Hematopoietic multipotent progenitor cell treated with erythropoietin and hydrocortisone succinate and interleukin-3 and kit ligand, for 17 days (in vitro differentiated cells): ENCODE results near the gene KHK.

Source experiments
- DNase-seq: peaks from one replicate; pipeline ENCODE4 v3.0.0-alpha.2; 2015; ENCODE audit warnings: low spot score

Gene KHK

DNA sequence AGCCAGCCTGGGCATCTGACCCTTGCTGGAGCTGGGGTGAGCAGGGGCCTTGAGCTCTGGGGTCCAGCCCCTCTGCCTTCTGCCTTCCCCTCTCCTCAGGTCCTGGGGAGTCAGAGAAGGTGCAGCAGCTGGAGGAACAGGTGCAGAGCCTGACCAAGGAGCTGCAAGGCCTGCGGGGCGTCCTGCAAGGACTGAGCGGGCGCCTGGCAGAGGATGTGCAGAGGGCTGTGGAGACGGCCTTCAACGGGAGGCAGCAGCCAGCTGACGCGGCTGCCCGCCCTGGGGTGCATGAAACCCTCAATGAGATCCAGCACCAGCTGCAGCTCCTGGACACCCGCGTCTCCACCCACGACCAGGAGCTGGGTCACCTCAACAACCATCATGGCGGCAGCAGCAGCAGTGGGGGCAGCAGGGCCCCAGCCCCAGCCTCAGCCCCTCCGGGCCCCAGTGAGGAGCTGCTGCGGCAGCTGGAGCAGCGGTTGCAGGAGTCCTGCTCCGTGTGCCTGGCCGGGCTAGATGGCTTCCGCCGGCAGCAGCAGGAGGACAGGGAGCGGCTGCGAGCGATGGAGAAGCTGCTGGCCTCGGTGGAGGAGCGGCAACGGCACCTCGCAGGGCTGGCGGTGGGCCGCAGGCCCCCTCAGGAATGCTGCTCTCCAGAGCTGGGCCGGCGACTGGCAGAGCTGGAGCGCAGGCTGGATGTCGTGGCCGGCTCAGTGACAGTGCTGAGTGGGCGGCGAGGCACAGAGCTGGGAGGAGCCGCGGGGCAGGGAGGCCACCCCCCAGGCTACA is 4.4 kb upstream of the KHK start:
- DNase-seq: no peak

DNA sequence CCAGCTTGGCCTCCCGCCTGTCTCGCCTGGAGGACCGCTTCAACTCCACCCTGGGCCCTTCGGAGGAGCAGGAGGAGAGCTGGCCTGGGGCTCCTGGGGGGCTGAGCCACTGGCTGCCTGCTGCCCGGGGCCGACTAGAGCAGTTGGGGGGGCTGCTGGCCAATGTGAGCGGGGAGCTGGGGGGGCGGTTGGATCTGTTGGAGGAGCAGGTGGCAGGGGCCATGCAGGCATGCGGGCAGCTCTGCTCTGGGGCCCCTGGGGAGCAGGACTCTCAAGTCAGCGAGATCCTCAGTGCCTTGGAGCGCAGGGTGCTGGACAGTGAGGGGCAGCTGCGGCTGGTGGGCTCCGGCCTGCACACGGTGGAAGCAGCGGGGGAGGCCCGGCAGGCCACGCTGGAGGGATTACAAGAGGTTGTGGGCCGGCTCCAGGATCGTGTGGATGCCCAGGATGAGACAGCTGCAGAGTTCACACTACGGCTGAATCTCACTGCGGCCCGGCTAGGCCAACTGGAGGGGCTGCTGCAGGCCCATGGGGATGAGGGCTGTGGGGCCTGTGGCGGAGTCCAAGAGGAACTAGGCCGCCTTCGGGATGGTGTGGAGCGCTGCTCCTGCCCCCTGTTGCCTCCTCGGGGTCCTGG is 3.7 kb upstream of the KHK start:
- DNase-seq: no peak

DNA sequence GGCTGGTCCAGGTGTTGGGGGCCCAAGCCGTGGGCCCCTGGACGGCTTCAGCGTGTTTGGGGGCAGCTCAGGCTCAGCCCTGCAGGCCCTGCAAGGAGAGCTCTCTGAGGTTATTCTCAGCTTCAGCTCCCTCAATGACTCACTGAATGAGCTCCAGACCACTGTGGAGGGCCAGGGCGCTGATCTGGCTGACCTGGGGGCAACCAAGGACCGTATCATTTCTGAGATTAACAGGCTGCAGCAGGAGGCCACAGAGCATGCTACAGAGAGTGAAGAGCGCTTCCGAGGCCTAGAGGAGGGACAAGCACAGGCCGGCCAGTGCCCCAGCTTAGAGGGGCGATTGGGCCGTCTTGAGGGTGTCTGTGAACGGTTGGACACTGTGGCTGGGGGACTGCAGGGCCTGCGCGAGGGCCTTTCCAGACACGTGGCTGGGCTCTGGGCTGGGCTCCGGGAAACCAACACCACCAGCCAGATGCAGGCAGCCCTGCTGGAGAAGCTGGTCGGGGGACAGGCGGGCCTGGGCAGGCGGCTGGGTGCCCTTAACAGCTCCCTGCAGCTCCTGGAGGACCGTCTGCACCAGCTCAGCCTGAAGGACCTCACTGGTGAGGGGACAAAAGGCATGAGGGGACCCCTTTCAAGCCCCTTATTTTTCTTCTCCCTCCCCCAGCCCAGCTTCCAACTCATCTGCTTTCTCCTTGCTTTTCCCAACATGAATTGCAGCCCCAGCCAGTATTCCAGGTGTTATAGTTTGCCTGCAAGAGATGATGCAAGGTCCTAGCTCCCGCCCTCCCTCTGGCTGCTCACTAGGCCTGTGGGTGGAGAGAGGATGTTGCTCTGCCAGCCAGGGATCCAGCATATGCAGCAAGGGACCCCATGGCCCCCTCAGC is 2.9 kb upstream of the KHK start:
- no peak for DNase-seq

DNA sequence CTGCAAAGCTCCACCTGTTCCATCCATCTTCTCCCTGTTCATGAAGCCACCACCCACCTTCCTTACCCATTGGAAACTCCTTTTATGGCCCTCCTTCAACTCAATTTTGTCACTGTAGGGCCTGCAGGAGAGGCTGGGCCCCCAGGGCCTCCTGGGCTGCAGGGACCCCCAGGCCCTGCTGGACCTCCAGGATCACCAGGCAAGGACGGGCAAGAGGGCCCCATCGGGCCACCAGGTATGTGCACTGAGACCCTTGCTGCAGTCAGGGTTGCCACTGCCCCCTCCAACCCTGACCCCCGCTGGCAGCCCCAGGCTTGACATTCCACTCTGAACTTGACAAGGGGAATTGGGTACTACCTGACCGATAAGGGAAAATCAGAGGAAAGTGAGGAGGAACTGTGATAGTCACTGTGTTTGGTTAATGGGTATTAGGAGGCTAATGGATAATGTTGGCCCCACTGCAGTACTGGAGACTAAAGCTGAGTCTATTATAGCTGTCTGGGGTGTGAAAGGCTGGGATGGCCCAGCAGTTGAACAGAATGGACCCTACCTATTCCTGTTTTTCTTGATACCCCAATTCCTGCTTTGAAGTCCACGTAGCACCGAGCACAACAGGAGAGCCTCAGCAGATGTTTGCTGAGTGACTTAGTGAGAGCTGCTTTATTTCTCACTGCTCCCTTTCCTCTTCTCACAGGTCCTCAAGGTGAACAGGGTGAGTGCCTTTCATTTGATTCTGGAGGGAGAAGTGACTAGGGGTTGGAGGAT is 2.1 kb upstream of the KHK start:
- no peak for DNase-seq

DNA sequence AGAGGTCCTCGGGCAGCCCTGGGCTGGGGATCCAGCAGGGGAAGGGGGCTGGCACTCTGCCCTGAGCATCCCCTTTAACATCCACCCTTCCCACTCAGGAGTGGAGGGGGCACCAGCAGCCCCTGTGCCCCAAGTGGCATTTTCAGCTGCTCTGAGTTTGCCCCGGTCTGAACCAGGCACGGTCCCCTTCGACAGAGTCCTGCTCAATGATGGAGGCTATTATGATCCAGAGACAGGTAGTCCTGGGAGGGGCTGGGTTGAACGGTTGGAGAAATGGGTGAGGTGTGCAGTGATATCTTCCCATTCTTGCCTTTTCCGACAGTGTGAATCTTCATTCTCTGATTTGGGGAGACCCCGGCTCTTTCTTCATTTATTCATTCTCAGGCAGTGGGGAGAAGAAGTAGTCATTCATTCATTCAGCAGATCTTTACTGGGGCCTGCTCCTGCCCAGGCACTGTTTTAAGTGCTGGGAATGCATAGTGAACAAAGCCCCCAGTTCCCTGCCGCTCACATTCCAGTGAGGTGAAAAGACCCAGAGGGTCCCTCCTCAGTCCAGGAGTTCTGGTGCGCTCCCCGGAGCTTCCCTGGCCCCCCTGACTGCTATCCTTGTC is 1.4 kb upstream of the KHK start:
- DNase-seq: no peak

DNA sequence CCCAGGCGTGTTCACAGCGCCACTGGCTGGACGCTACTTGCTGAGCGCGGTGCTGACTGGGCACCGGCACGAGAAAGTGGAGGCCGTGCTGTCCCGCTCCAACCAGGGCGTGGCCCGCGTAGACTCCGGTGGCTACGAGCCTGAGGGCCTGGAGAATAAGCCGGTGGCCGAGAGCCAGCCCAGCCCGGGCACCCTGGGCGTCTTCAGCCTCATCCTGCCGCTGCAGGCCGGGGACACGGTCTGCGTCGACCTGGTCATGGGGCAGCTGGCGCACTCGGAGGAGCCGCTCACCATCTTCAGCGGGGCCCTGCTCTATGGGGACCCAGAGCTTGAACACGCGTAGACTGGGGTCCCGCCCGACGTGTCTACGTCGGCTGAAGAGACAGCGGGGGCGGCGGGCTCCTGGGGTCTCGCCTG is 891 bp upstream of the KHK start:
- peak; percentile 44 for DNase-seq

DNA sequence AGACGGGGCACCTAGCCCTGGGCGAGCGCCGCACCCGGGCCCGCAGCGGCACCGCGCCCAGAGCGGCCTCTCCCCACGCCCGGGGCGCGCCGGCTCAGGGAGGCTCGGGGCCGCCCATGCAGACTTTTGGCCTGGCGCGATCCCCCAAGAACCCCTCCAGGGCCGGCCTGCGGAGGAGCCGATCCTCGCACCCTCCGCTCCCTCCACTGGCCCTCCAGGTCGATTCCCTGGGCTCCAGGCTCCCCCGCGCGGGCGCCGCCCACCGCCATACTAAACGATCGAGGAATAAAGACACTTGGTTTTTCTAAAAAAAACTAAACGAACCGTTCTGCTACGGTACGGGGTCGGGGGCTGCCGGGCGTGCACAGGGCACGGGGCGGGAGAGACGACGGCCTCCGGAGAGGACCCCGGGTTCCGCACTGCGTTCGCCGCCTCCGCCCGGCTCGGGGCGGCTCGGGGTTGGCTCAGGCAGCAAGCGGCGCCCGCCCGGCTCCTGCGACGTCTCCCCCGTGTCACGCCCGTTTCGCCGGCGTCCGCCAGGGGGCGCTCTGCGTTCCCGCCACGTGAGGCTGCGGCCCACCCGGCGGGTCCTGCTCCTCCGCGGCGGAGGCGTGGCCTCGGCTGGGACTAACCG is 365 bp upstream of the KHK start:
- DNase-seq: peak; percentile 92

DNA sequence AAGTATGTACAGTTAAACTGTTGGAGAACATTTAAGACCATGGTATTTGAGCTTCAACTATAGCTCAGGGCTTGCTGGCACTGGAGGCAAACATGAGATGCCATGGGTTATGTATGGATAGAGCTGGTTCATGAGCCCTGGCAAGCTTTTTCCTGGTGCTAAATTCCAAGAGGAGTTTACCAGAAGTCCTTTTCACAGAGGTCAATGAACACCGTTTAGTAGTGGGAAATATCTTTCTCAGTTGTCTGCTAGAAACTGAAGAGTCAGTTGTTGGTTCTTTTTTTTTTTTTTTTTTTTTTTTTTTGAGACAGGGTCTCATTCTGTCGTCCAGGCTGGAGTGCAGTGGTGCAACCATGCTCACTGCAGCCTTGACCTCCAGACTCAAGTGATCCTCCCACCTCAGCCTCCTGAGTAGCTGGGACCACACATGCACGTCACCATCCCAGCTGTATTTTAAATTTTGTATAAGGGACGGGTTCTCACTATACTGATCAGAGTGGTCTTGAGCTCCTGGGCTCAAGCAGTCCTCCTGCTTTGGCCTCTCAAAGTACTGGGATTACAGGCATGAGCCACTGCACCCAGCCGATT is 1.3 kb downstream of the KHK start:
- DNase-seq: no peak

DNA sequence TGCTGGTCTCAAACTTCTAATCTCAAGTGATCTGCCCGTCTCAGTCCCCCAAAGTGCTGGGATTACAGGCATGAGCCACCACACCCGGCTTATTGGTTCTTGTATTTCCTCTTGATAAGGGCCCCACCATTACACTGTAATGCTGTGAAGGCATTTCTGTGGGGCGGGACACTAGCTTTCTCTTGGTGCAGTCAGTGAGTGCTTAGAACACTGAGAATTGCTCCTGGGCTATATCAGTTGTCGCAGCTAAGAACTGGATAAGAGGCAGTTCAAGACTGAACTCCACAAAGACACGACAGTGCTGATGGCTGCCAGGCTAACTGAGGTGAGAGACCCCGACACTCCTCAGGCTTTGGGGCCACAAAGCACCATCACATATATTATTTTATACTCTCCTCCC is 2.1 kb downstream of the KHK start:
- no peak for DNase-seq

DNA sequence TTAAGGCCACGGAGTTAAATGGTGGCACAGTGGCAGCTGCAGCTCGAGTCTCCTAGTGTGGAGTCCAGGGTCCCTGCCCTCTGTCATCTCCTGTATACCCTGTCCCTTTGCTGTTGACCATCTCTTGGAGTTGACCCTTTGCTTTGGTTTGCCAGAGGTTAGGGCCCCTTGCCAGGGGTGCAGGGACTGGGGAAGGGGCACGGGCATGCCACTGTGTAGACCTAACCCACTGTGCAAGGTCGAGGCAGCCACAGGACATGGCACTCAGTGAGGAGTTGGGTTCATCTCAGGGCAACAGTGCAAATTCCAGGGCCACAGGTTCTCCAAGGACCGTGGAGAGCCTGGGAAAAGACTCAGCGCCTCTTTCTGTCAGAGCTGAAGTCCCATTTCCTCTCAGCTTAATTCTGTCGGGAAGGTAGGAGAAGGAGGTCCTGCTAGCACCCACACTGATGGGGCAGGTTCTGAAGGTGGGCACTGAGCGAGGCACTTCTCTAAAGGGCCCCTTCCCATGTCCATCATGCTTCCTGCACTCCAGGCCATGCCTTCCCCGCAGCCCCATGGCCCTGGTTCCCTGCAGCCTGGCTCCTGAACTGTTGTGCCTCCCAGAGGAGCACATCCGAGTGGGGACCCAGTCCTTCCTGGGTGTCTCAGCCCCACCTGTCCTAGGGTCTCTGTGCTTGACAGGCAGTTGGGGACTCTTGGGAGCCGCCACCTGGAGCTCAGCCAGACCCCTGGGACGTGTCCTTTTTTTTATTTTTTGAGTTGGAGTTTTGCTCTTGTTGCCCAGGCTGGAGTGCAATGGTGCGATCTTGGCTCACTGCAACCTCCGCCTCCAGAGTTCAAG is 2.8 kb downstream of the KHK start:
- DNase-seq: no peak

DNA sequence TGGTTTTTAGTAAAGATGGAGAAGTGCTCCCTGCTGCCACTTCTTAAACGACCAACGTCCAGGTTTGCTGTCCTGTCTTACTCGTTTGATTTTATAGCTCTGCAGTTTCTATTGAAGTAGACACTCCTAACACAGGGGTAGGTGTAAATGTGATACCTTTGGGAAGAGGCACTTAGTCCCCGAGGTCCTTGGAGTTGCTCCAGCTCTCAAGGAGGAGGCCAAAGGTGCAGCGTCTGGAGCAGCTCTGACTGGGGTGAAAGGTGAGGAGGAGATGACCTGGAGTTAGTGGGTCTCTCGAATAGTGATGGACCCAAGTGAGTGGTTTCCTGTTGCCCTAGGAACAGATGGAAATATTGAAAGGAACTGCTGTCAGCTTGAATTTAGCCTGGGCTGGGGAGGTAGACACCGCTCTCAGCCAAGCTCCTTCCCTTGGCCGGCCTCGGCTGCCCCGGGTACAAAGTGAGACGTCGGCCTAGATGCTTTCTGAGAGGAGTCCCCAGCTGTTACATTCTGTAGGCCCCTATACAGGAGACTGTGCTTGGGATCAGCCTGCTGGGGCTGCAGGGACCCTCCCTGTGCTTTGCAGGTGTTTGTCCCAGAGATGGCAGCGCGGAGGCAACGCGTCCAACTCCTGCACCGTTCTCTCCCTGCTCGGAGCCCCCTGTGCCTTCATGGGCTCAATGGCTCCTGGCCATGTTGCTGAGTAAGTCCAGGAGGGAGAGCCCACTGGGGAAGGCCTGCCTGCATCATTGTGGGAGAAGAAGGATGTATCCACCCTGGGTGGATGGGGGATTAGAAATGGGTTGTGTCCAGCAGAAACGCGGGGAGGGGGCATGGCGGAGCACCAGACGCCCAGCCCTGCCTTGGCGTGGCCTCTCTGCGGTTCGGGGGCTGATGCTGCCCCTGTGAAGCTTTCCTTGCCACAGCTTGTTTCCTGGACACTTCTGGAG is 5.4 kb downstream of the KHK start:
- no peak for DNase-seq

DNA sequence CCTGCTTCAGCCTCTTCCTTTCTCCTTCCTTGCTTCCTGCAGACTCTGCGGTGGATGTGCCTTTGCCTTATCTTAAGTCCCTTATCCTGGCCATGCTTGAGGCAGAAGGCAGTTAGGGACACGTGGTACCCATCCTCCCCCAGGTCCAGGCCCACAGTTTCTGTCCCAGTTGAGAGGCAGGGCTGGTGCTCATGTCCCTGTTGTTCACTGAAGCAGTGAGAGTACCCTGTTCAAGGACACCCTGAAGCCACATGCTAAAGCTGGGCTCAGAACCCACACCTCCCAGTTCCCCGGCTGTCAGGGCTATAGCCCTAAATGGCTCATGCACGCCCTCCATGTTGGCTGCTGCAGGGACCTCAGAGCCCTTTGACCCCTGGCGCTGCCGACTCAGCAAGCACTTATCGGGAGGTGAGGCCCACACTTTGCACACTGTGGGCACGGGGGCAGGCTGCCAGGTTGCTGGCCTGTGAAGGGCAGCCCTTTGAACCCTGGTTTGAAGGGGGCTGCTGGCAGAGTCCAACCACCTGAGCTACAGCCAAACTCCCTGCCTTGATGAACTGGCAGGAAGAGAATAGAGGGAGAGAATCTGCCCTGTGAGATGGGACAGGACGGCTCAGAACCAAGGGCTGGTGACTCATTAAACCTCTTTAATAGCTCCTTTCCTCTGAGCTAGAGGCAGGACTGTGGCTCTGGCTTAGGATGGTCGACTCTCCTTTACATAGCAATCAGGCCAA is 6.3 kb downstream of the KHK start:
- DNase-seq: no peak

DNA sequence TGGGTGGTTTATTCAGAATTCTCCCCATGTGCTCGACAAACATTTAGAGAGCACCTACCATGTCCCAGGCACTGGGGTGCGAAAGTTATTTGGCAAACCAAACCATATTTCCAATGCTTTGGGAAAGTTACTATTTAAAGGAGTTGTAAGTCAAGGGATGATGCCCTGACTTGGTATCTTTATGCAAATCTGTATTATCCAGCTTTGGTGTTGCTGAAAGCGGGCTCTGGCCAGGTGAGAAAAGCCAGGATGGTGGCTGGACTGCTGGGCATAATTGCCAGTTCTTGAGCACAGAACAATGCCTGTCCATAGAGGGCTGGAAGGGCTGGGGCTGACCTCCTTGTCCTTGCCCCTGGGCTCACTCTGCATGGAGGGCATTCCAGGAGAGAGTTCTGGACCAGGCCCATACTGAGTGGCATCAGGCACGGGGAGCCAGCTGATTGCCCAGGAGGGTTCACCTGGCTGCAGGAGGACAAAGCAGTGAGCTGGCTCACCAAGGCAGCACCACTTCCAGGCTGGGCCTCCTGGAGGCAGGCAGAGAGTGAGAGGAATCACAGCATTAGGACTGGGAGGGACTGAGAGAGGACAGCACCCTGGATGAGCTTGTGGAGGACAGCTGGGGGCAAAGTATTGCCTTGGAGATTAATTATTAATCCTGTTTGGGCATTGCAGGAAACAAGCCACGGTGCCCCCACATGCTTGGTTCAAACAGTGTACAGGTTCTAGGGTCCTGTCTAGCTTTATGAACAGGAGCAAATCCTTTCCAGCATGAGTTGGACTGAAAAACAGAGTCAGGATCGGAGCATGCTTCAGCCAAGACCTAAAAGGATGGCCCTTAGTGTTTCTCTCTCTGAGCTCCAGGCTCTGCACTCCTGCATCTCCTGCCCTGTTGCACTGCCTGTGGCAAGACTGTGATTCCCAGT is 7.1 kb downstream of the KHK start:
- DNase-seq: no peak

DNA sequence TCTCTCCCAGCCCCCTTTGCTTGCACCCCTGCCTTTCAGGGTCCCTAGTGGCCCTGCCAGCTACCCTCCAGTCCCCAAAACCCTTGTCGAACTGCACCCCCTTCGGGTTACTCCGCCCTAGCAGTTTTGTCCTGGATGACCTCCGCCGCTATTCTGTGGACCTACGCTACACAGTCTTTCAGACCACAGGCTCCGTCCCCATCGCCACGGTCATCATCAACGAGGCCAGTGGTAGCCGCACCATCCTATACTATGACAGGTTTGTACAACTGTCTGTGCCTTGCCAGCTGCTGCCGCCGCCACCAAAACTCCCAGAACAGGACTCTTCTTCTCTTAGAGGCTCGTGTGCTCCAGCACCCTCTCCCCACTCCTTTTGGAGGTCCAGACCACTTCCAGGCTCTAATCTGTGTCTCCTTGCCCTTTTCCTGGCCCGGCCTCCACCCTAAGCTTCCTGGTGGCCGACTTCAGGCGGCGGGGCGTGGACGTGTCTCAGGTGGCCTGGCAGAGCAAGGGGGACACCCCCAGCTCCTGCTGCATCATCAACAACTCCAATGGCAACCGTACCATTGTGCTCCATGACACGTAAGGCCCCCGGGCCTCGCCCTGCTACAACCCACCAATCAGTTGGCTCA is 7.9 kb downstream of the KHK start:
- DNase-seq: no peak

DNA sequence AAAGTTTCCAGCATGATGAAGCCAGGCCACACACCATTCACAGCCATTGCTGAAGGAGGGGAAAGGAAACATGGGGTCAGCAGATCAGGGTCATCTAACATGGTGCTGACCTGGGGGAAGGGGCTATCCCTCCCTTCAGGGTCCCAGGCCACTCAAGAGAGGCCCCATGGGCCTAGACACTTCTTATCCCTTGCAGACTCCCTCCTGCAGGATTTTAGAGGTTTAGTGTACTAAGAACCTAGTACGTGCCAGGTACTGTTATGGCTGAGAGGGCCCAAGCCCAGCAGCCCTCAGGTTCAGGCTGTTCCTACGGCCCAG is 8.8 kb downstream of the KHK start:
- DNase-seq: no peak
